Umbilical cord (tissue), 2 donors: ENCODE data around the gene TOMM70. TPM values are rescaled to one million over a fixed set of nuclear protein-coding genes. Genes with fewer than 3 reads are reported as not detected.
"Not testable (repeated sequence)": the region's sequence is repeated elsewhere in the genome, so short reads cannot be mapped to it uniquely, and the experiment has no call there.

Experiments used
- DNase-seq: peaks from one replicate; pipeline ENCODE4 v3.0.0-alpha.2; 2015; ENCODE audit warnings: low spot score
- total RNA-seq: library from RNA; depleted of rRNA; stranded (reverse); fragments of >200 nt; gene quantifications from one replicate; pipeline ENCODE4 v1.2.3, GENCODE V29; 2014; ENCODE audit warnings: low replicate concordance; ENCODE audit not compliant: insufficient read depth

TOMM70 gene
- total RNA-seq = 58.7 TPM

GRCh38 chr3:100400780-100401673, at the start of gene TOMM70, which contains the start of gene LNP1:
Gene TOMM70, minus strand, starts transcription at chr3:100401089. Its CDS starts 140 bp downstream, at chr3:100400949.
Gene LNP1, plus strand, starts transcription at chr3:100401539. Its CDS starts 28,191 bp downstream, at chr3:100429730.
- DNase-seq = peak; percentile 99

- DNase-seq = no peak
These were observed 48.3 kb upstream of the TOMM70 start for GRCh38 chr3:100449214-100449613.

- no peak for DNase-seq
These were observed 47.2 kb upstream of the TOMM70 start for GRCh38 chr3:100448079-100448478.

- not testable (repeated sequence) for DNase-seq
These were observed 46.2 kb upstream of the TOMM70 start for GRCh38 chr3:100447067-100447466.

GRCh38 chr3:100443690-100444089, 42.8 kb upstream of the TOMM70 start:
- no peak for DNase-seq

GRCh38 chr3:100440895-100441294, 40.0 kb upstream of the TOMM70 start:
- no peak for DNase-seq

GRCh38 chr3:100438623-100438974, 37.7 kb upstream of the TOMM70 start:
- no peak for DNase-seq

- no peak for DNase-seq
These were observed 37.1 kb upstream of the TOMM70 start for GRCh38 chr3:100437721-100438622.

- no peak for DNase-seq
These were observed 36.1 kb upstream of the TOMM70 start for GRCh38 chr3:100436951-100437350.

- no peak for DNase-seq
These were observed 28.4 kb upstream of the TOMM70 start for GRCh38 chr3:100429187-100429716.

- peak; percentile 93 for DNase-seq
These were observed 26.8 kb upstream of the TOMM70 start for GRCh38 chr3:100427699-100428098.

- peak; percentile 72 for DNase-seq
These were observed 25.3 kb upstream of the TOMM70 start for GRCh38 chr3:100426067-100426682.

- no peak for DNase-seq
These were observed 24.4 kb upstream of the TOMM70 start for GRCh38 chr3:100425316-100425715.

GRCh38 chr3:100424261-100424660, 23.4 kb upstream of the TOMM70 start:
- DNase-seq = peak; percentile 26

- DNase-seq = no peak
These were observed 22.7 kb upstream of the TOMM70 start for GRCh38 chr3:100423611-100424010.

GRCh38 chr3:100420885-100421284, 20.0 kb upstream of the TOMM70 start:
- DNase-seq = peak; percentile 60

- DNase-seq = no peak
These were observed 18.5 kb upstream of the TOMM70 start for GRCh38 chr3:100419406-100419805.

- no peak for DNase-seq
These were observed 16.0 kb upstream of the TOMM70 start for GRCh38 chr3:100416863-100417262.

GRCh38 chr3:100416176-100416575, 15.3 kb upstream of the TOMM70 start:
- no peak for DNase-seq

- no peak for DNase-seq
These were observed 12.7 kb upstream of the TOMM70 start for GRCh38 chr3:100413613-100414012.

- no peak for DNase-seq
These were observed 12.2 kb upstream of the TOMM70 start for GRCh38 chr3:100412912-100413590.
